Measurements from ENCODE around the gene RHBDF1. TPM values are rescaled to one million over a fixed set of nuclear protein-coding genes. Genes with fewer than 3 reads are reported as not detected.

RHBDF1 gene
- polyA plus RNA-seq, 1 of the 3 experiments (the other 2 are of a cell fraction) = 54.1 TPM

- TF ChIP-seq TAF1 (IDR thresholded peaks at IDR 0.05; ENCODE audit: borderline replicate concordance, low read depth, low read length) = no peak
Measured at GRCh38 chr16:74747-75334, 2.4 kb upstream of the RHBDF1 start (continued).

GRCh38 chr16:74051-74746, 1.8 kb upstream of the RHBDF1 start:
- H3K36me3 ChIP-seq (replicated peaks in 1 of 2; ENCODE audit: control insufficient read depth in 1 of 2, insufficient read depth in 2 of 2, low read length in 1 of 2) = no peaks in the 10 kb centered on the region
- ChIA-PET CTCF (interaction anchor here (0.9 to 21.2 kb wide), 6 partner anchors 8 to 288 kb away, joined by 3 to 793 read pairs (median 6); partner anchors contain the start of gene HBQ1), POLR2A (no interaction called here)
- no peak overlapping the region; a peak in 1 of 4 replicates for H3K27ac ChIP-seq (ENCODE audit: low read depth in 2 of 2, low read length in 1 of 2)
- peaks cover 8% of the 10 kb centered on the region for H3F3A ChIP-seq (replicated peaks; ENCODE audit: insufficient read depth)
- H3K79me2 ChIP-seq (ENCODE audit: insufficient read depth) = peaks cover 44% of the 10 kb centered on the region
- no peak overlapping the region for H3K4me3 ChIP-seq (ENCODE audit: low read depth in 2 of 2, low read length in 1 of 2)
- DNase-seq = no peak
- no peak overlapping the region for H2AFZ ChIP-seq (ENCODE audit: low read depth)
- no peak overlapping the region for H3K4me2 ChIP-seq
- H3K9me3 ChIP-seq = no peaks in the 10 kb centered on the region
- H4K20me1 ChIP-seq (ENCODE audit: insufficient read depth) = peaks cover 21% of the 10 kb centered on the region
- peaks cover 17 to 60% of the 10 kb centered on the region in 2 experiments for H3K4me1 ChIP-seq (ENCODE audit: control insufficient read depth in 1 of 2, insufficient read depth in 2 of 2, low read depth in 1 of 2, low read length in 1 of 2)
- no peaks in the 10 kb centered on the region for H3K9me2 ChIP-seq
- H3K27me3 ChIP-seq (ENCODE audit: insufficient read depth) = no peaks in the 10 kb centered on the region
- TF ChIP-seq MEF2A (IDR thresholded peaks at IDR 0.05; ENCODE audit: borderline replicate concordance, low read depth) = no peak
- TF ChIP-seq, protein P1, sequence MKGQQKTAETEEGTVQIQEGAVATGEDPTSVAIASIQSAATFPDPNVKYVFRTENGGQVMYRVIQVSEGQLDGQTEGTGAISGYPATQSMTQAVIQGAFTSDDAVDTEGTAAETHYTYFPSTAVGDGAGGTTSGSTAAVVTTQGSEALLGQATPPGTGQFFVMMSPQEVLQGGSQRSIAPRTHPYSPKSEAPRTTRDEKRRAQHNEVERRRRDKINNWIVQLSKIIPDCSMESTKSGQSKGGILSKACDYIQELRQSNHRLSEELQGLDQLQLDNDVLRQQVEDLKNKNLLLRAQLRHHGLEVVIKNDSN (IDR thresholded peaks at IDR 0.05; ENCODE audit: borderline replicate concordance, low read depth) = no peak
- no peak for TF ChIP-seq FOXJ3 (CRISPR knock-in tag; IDR thresholded peaks at IDR 0.05)
- no peak for TF ChIP-seq SMC3 (IDR thresholded peaks at IDR 0.05; ENCODE audit: low read depth, low read length)
- no peak for TF ChIP-seq EZH2phosphoT487 (IDR thresholded peaks at IDR 0.05; ENCODE audit: borderline replicate concordance, low read depth)
- TF ChIP-seq ZBTB33 (IDR thresholded peaks at IDR 0.05; ENCODE audit: borderline replicate concordance, low read depth) = no peak
- TF ChIP-seq CTCF (IDR thresholded peaks at IDR 0.05) = no peak
- no peak overlapping the region for H3K9ac ChIP-seq
- WGBS (ENCODE audit: low lambda C conversion rate) = 92% methylated on average over 5 of the region's 12 CpGs

Measured in SK-N-SH (cell line).